Ascending aorta (tissue), 2 donors: ENCODE measurements around the gene SMC3. TPM values are rescaled to one million over a fixed set of nuclear protein-coding genes. Genes with fewer than 3 reads are reported as not detected.

Experiments
- DNase-seq, 2 donors: peaks; one replicate each; pipeline ENCODE4 v3.0.0-alpha.2; 2019; ENCODE audit warnings: low spot score in 2 of 2
- H3K27ac ChIP-seq, 2 donors: fragments of 200-600 bp; sonication (generic); one replicate each; pipeline ENCODE4 v1.5.1; 2016 to 2017; ENCODE audit warnings: mild to moderate bottlenecking in 1 of 2
- H3K27me3 ChIP-seq: fragments of 200-600 bp; sonication (generic); one replicate; pipeline ENCODE4 v1.5.1; 2017
- H3K36me3 ChIP-seq, 2 donors: fragments of 200-600 bp; sonication (generic); one replicate each; pipeline ENCODE4 v1.5.1; 2016
- H3K4me1 ChIP-seq, 2 donors: fragments of 200-600 bp; sonication (generic); one replicate each; pipeline ENCODE4 v1.5.1; 2016 to 2017; ENCODE audit warnings: mild to moderate bottlenecking in 1 of 2
- H3K4me3 ChIP-seq, 2 donors: fragments of 200-600 bp; sonication (generic); one replicate each; pipeline ENCODE4 v1.5.1; 2016 to 2017; ENCODE audit warnings: mild to moderate bottlenecking in 1 of 2
- H3K9me3 ChIP-seq, 2 donors: fragments of 200-600 bp; sonication (generic); one replicate each; pipeline ENCODE4 v1.5.1; 2016
- intact Hi-C: fragments of 100-400 bp; cut with DNase I; formaldehyde crosslinking; loops from one replicate; pipeline ENCODE4 v1.15.1; 2023
- total RNA-seq: library from RNA; depleted of rRNA; stranded (reverse); fragments of >200 nt; gene quantifications from one replicate; pipeline ENCODE4 v1.1.0, GENCODE V29; 2016
- TF ChIP-seq, protein P1 (sequence below), 3 experiments: fragments of 200-600 bp in 2 of 3; fragments of 450-650 bp in 1 of 3; sonication (generic) in 2 of 3; IDR thresholded peaks; one replicate each; pipeline ENCODE4 v1.5.1; 2016 to 2019; ENCODE audit warnings: antibody characterized with exemption in 3 of 3, mild to moderate bottlenecking in 1 of 3, moderate library complexity in 1 of 3

Gene SMC3
- total RNA-seq, 1 donor from 2014 or later: 14.8 TPM

DNA sequence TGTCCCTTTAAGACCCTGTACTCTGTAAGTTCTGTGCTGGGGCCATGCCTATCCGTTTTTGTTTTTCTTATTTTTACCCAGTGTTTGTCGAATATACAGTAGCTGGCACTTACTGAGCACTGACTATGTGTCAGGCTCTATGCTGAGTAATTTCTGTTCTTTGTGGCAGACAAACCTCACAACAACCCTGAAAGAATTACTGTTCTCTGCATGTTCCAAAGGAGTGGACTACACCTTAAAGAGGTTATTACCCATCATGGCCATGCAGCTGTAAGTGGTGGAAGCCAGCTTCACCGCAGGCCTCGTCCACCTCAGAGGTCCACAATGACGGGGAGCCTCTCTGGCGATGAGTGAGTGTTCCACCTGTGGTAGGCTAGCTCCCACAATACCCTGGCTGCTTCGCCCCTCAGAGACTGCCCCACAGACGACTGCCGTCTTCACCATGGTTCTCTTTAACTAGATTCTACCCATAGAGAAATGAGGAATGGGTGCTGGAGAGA is 46.6 kb downstream of the SMC3 start:
- Histone ChIP-seq H3K27ac (no peak overlapping the region), H3K9me3 (no peaks in the 10 kb centered on the region), H3K36me3 (no peaks in the 10 kb centered on the region), H3K4me3 (no peak overlapping the region), H3K4me1 (no peaks in the 10 kb centered on the region), H3K27me3 (no peaks in the 10 kb centered on the region)
- TF ChIP-seq, protein P1, sequence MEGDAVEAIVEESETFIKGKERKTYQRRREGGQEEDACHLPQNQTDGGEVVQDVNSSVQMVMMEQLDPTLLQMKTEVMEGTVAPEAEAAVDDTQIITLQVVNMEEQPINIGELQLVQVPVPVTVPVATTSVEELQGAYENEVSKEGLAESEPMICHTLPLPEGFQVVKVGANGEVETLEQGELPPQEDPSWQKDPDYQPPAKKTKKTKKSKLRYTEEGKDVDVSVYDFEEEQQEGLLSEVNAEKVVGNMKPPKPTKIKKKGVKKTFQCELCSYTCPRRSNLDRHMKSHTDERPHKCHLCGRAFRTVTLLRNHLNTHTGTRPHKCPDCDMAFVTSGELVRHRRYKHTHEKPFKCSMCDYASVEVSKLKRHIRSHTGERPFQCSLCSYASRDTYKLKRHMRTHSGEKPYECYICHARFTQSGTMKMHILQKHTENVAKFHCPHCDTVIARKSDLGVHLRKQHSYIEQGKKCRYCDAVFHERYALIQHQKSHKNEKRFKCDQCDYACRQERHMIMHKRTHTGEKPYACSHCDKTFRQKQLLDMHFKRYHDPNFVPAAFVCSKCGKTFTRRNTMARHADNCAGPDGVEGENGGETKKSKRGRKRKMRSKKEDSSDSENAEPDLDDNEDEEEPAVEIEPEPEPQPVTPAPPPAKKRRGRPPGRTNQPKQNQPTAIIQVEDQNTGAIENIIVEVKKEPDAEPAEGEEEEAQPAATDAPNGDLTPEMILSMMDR (IDR thresholded peaks at IDR 0.05): no peak
- DNase-seq: no peak
- intact Hi-C loops: loop anchor here (5.0 kb wide), 1 partner anchor 118 kb away; no protein-coding TSS in a partner anchor

DNA sequence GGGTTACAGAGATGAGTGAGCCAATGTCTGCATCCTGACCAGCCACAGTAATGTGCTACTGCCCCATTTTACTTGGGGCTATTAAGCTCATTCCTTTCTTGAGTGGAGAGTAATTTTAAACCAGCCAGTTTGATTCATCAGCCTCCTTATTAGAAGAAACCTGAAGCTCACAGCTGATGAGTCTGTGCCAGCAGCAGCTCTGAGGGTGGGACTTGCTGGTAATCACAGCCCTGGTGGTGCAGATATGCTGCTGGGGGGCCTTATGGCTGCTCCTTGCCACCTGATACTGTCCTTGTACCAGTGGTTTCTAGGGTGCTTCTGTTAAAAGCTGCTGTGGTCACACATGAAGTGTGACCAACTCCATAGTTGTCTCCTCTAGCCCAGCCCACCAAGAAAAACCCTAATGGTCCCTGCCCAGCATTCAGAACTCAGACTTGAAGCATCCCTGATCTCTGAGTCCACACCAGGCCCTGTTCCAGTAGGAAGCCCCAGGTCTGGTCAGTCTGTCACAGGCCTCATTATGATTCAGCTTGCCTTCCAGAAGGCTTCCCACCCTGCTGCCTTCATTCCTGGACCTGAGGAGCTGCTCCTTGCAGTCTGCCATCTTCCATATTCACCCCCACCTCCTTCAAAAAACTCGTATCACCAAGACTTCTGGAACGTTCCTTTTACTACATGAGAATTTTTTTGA is 47.7 kb downstream of the SMC3 start:
- Histone ChIP-seq H3K27me3 (no peaks in the 10 kb centered on the region), H3K9me3 (no peaks in the 10 kb centered on the region), H3K36me3 (no peaks in the 10 kb centered on the region), H3K4me1 (no peaks in the 10 kb centered on the region), H3K27ac (no peak overlapping the region), H3K4me3 (no peak overlapping the region)
- DNase-seq: no peak
- intact Hi-C loops: no loop called here
- TF ChIP-seq, protein P1 (IDR thresholded peaks at IDR 0.05): no peak

DNA sequence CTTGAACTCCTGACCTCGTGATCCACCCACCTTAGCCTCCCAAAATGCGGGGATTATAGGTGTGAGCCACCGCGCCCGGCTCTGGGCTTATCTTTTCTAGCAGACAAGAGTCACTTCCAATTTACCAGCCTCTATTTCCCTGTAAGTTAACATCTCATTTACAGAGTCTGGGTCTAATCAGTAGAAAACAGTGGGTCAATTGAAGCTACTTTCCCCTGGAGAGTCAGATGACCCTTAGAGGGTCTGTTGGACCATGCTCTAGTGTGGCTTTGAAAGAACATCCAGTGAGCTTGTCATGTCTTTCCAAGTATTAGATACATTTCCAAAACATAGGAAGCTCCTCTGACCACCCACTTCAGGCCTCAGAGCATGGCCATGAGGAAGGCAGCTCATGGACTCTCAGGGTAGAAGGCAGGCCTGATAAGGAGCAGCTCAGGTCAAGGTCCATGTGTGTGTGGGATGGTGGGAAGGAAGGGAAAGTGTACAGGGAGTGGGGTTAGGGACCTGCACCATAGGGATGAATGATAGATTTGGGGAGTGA is 49.1 kb downstream of the SMC3 start:
- Histone ChIP-seq H3K9me3 (no peaks in the 10 kb centered on the region), H3K27ac (no peak overlapping the region), H3K36me3 (no peaks in the 10 kb centered on the region), H3K4me3 (no peak overlapping the region), H3K4me1 (no peaks in the 10 kb centered on the region), H3K27me3 (no peaks in the 10 kb centered on the region)
- no peak for DNase-seq
- intact Hi-C loops: no loop called here
- TF ChIP-seq, protein P1 (IDR thresholded peaks at IDR 0.05): no peak

DNA sequence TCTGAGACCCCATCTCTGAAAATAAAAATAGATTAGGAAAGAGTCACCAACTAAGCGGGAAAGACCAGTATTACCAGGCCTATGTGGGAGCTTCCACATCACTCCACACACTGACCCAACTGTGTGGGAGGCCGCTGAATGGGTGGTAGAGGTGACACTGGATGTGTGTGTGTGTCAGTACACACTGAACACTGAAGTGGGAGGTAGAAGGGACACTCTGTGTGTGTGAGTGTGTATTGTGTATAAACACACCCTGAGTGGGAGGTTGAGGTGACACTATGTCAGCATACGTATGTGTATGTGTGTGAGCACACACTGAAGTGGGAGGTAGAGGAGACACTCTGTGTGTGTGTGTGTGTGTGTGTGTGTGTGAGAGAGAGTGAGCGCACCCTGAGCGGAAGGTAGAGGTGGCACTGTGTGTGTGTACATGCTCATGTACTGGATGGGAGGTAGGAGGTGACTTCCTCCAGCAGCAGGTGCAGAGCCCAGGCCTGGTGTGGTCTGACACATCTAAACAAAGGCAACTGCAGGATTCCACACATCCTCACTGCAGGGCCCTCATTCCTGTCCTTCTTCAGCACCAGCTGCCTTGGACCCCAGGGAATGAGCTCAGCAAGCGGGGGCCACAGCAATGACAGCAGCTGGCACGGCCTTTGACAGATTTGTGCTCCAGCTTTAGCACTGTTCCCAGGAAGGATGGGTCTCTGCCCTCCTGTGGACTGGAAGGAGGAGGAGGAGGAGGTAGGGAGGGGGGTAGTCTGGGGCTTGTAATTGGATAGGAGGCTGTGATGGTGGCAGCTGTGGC is 50.1 kb downstream of the SMC3 start:
- Histone ChIP-seq H3K27me3 (no peaks in the 10 kb centered on the region), H3K27ac (no peak overlapping the region), H3K36me3 (no peaks in the 10 kb centered on the region), H3K4me1 (no peaks in the 10 kb centered on the region), H3K4me3 (no peak overlapping the region), H3K9me3 (no peaks in the 10 kb centered on the region)
- DNase-seq: no peak
- TF ChIP-seq, protein P1 (IDR thresholded peaks at IDR 0.05): no peak
- intact Hi-C loops: no loop called here

DNA sequence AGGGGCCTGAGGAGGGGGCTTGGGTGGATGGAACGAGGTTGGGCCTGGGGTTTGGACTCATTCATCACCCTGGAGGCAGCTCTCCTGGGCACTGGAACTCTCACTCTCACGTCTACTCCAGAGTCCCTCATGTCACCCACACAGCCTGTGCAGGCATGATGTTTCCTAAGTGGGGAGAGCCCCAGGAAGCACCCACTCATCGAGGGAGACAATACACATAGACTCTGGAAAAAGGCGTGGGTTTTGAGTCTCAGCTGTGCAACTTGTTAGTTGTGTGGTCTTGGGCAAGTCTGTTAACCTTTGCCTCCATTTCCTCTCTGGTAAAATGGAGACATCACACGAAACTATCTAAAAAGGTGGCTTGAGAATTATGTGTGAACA is 50.7 kb downstream of the SMC3 start:
- Histone ChIP-seq H3K27ac (no peak overlapping the region), H3K36me3 (no peaks in the 10 kb centered on the region), H3K4me1 (no peaks in the 10 kb centered on the region), H3K9me3 (no peaks in the 10 kb centered on the region), H3K27me3 (no peaks in the 10 kb centered on the region), H3K4me3 (no peak overlapping the region)
- intact Hi-C loops: no loop called here
- DNase-seq: no peak
- TF ChIP-seq, protein P1 (IDR thresholded peaks at IDR 0.05): no peak
